IPS DF 6.9 (cell line): ENCODE results near the gene SYCP2.

Experiments used
- DNase-seq: peaks from one replicate; pipeline ENCODE4 v3.0.0-alpha.2; 2013; ENCODE audit warnings: low read depth, low spot score
- H3K27ac ChIP-seq: one replicate; pipeline ENCODE4 v1.5.1; 2013; ENCODE audit warnings: low read length, control low read depth
- H3K27me3 ChIP-seq: 2 replicates; pipeline ENCODE4 v1.6.1; 2013; ENCODE audit warnings: mild to moderate bottlenecking, low read length; ENCODE audit not compliant: control insufficient read depth, insufficient read depth
- H3K36me3 ChIP-seq: 2 replicates; pipeline ENCODE4 v1.6.1; 2013; ENCODE audit warnings: low read length; ENCODE audit not compliant: control insufficient read depth, insufficient read depth
- H3K4me1 ChIP-seq: 2 replicates; pipeline ENCODE4 v1.6.1; 2013; ENCODE audit warnings: low read length; ENCODE audit not compliant: control insufficient read depth, insufficient read depth
- H3K4me3 ChIP-seq: 2 replicates; pipeline ENCODE4 v1.5.1; 2013; ENCODE audit warnings: mild to moderate bottlenecking, low read length
- H3K9me3 ChIP-seq: 2 replicates; pipeline ENCODE4 v1.6.1; 2013; ENCODE audit warnings: low read length, inconsistent platforms; ENCODE audit not compliant: control insufficient read depth, insufficient read depth
- whole genome bisulfite sequencing: extraction: QIAGEN DNeasy Blood & Tissue Kit; methylation state at CpG from one replicate; pipeline ENCODE4 v1.1.7; 2013; ENCODE audit warnings: mixed read lengths, missing lambda C conversion rate; ENCODE audit not compliant: insufficient read length, insufficient coverage; 5-methylcytosine and 5-hydroxymethylcytosine counted together

The SYCP2 gene

GRCh38 chr20:59830665-59831023, 102.8 kb downstream of the SYCP2 start:
- H3K27me3 ChIP-seq = no peaks in the 10 kb centered on the region
- H3K9me3 ChIP-seq = peaks cover 21% of the 10 kb centered on the region
- no peak for DNase-seq
- no CpG with 5 or more reads among the region's 6 CpGs for WGBS
- H3K36me3 ChIP-seq = no peaks in the 10 kb centered on the region
- H3K27ac ChIP-seq = no peak overlapping the region
- no peak overlapping the region for H3K4me3 ChIP-seq
- no peaks in the 10 kb centered on the region for H3K4me1 ChIP-seq

DNA sequence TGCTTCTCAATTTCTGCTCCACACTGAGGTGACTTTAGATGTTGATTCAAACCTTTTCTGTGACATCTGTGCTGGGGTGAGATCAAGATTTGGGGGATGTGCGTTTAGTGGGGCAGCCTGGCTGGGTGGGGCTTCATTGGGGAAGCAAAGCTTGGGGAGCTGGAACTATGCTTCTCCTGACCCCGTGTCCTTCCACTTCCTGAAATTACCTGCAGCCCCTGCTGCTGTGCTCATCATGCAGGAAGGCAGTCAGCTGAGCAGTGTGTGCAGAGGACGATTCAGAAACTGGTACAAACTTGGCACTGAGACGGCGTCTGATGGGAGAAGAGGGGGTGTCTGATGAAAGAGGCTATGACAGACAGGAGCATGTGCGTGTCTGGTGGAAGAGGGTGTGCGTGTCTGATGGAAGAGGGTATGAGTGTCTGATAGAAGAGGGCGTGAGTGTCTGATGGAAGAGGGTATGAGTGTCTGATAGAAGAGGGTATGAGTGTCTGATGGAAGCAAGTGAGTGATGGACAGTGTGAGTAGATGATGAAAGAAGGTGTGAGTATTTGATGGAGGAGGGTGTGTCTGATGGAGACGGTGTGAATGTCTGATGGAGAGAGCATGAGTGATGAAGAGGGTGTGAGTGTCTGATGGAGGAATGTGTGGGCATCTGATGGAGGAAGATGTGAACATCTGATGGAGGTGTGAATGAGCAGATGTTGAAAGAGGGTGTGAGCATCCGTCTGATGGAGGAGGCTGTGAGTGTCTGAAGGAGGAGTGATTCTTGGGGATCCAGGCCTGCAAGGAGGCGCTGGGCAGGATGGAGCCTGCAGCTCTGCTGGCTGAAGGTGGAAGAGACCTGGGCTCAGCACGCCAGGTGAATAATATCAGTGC, 103.4 kb downstream of the SYCP2 start:
- H3K36me3 ChIP-seq = no peaks in the 10 kb centered on the region
- H3K9me3 ChIP-seq = peaks cover 22% of the 10 kb centered on the region
- 100% methylated on average over 1 of the region's 12 CpGs for WGBS
- no peak for DNase-seq
- H3K4me3 ChIP-seq = no peak overlapping the region
- no peaks in the 10 kb centered on the region for H3K27me3 ChIP-seq
- no peaks in the 10 kb centered on the region for H3K4me1 ChIP-seq
- H3K27ac ChIP-seq = no peak overlapping the region

DNA sequence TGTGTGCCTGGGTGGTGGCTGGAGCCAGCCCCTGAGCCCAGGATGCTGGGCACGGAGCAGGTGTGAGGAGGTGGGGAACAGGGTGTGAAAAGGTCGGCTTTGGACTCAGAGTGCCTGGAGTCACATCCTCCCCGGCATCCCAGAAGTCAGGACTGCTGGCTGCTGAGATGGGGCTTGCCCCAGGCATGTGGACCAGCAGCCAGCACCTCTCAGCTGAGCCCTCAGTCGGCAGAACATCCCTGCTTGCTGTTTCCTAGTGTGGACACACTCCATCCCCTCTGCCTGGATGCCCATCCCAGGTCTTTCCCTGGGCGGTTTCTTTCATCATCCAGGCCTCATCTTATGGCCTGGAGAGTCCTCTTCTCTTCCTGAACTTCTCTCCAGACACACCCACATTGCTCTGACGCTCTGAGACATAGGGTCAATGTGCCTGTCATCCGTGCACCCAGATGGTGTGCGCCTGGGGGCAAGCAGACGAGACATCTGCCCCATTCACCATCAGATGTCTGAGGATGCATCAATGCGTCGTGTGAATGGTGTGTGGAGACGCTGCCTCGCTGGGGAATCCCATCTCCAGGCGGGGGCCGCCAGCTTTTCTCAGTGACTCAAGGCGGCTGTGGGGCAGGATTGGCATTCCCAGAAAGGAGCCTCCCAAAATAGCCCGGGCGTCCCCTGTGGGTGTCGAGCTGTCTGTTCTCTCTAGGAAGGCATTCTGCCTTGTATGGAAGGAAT, 104.2 kb downstream of the SYCP2 start:
- Histone ChIP-seq H3K36me3 (no peaks in the 10 kb centered on the region), H3K27me3 (no peaks in the 10 kb centered on the region), H3K27ac (no peak overlapping the region), H3K4me3 (no peak overlapping the region), H3K9me3 (peaks cover 24% of the 10 kb centered on the region), H3K4me1 (no peaks in the 10 kb centered on the region)
- no CpG with 5 or more reads among the region's 19 CpGs for WGBS
- DNase-seq = no peak

- Histone ChIP-seq H3K27ac (no peak overlapping the region), H3K36me3 (no peaks in the 10 kb centered on the region), H3K9me3 (peaks cover 26% of the 10 kb centered on the region), H3K27me3 (no peaks in the 10 kb centered on the region), H3K4me1 (no peaks in the 10 kb centered on the region), H3K4me3 (no peak overlapping the region)
- 100% methylated on average over 1 of the region's 15 CpGs for WGBS
- no peak for DNase-seq
These were observed 105.0 kb downstream of the SYCP2 start for GRCh38 chr20:59828125-59829053.

GRCh38 chr20:59827138-59828056, 106.0 kb downstream of the SYCP2 start:
- WGBS = no CpG with 5 or more reads among the region's 16 CpGs
- Histone ChIP-seq H3K9me3 (peaks cover 22% of the 10 kb centered on the region), H3K4me1 (no peaks in the 10 kb centered on the region), H3K27me3 (no peaks in the 10 kb centered on the region), H3K27ac (no peak overlapping the region), H3K4me3 (no peak overlapping the region), H3K36me3 (no peaks in the 10 kb centered on the region)
- DNase-seq = no peak

DNA sequence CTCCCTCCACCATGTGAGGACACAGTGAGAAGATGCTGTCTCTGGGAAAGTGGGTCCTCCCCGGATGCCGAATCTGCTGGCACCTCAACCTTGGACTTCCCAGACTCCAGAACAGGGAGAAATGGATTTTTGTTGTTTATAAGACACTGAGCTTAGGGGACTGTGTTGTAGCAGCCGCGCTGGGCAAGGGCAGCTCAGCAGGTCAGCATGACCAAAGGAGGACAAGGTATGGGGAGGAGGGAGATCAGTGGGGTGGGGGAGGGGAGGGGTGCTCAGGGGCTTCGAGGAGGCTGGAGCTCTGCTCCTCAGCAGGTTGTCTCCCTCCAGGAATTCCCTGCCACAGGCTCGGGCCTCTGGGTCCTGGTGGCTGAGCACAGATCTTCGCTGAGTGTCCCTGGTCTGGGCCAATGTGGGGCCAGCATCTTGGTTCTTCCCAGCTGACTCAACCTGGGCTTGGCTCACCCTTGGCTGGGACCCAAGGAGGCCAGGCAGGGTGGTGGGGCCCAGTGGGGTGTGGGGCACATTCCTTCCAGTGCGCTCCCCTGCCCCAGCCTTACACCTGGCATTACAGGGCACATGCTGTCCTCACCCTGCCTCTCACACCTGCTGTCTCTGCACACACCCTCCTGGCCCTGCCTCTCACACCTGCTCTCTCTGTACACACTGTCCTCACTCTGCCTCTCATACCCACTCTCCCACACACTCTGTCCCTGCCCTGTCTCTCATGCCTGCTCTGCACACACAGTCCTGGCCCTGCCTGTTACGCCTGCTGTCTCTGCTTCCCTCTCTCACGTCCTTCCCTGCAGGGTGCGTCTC, 107.3 kb downstream of the SYCP2 start:
- no peak overlapping the region for H3K27ac ChIP-seq
- no peak overlapping the region for H3K4me3 ChIP-seq
- DNase-seq = no peak
- H3K27me3 ChIP-seq = no peaks in the 10 kb centered on the region
- peaks cover 20% of the 10 kb centered on the region for H3K9me3 ChIP-seq
- H3K36me3 ChIP-seq = no peaks in the 10 kb centered on the region
- no peaks in the 10 kb centered on the region for H3K4me1 ChIP-seq
- WGBS = no CpG with 5 or more reads among the region's 11 CpGs

- no CpG with 5 or more reads among the region's 4 CpGs for whole genome bisulfite sequencing
- DNase-seq = no peak
- no peaks in the 10 kb centered on the region for H3K4me1 ChIP-seq
- H3K4me3 ChIP-seq = no peak overlapping the region
- H3K36me3 ChIP-seq = no peaks in the 10 kb centered on the region
- peaks cover 22% of the 10 kb centered on the region for H3K9me3 ChIP-seq
- no peak overlapping the region for H3K27ac ChIP-seq
- H3K27me3 ChIP-seq = no peaks in the 10 kb centered on the region
These were observed 107.9 kb downstream of the SYCP2 start for GRCh38 chr20:59825563-59825920.

DNA sequence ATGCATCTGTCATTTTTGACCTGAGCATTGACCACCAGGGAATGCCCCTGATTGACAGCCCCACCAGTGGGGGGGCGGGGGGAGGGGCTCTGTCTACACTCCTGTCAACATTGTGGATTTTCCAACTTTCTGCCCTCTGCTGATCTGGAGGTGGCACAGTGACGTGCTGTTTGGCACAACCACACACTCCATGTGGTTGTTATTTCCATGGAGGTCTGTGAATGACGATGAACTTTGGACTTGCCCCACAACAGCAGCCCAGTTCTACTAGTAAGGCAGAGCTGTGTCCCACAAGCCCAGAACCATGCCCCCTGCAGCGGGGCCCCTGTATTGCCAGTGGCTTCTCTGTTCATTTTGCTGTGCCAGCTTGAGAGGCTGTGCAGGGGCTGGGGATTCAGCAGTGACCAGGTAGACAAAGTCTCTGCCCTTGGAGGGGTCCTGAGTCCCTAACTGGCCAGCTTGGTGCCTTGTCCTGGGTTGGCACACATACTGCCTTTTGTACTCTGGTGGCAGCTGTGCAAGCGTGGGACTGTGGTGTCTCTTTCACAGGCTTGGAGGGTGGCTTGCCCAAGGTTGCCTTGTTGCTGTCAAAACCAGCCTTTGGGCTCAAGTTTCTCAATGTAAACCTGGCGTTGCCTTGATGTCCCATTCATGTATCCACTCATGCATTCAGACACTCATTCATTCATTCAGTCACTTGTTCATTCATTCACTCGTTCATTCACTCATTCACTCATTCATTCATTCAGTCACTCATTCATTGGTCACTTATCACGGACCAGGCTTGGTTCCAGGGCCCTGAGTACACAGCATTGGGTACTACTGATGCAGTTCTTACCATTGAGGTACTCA, 108.5 kb downstream of the SYCP2 start:
- H3K27me3 ChIP-seq = no peaks in the 10 kb centered on the region
- no peak overlapping the region for H3K4me3 ChIP-seq
- no CpG with 5 or more reads among the region's 8 CpGs for WGBS
- no peaks in the 10 kb centered on the region for H3K4me1 ChIP-seq
- H3K27ac ChIP-seq = no peak overlapping the region
- H3K9me3 ChIP-seq = peaks cover 22% of the 10 kb centered on the region
- no peaks in the 10 kb centered on the region for H3K36me3 ChIP-seq
- DNase-seq = no peak
